HepG2 (cell line): ENCODE data around the gene RNGTT. TPM values are rescaled to one million over a fixed set of nuclear protein-coding genes. Genes with fewer than 3 reads are reported as not detected.

Source experiments
- CCDC6 ChIP-seq: sonication (generic); formaldehyde crosslinking; IDR thresholded peaks from 2 replicates; pipeline ENCODE4 v1.8.1; 2022; ENCODE audit warnings: mild to moderate bottlenecking, missing genetic modification reagents, moderate library complexity
- CEBPG ChIP-seq: IDR thresholded peaks from 2 replicates; pipeline ENCODE4 v1.6.1; 2016
- DNMT3B ChIP-seq: conservative IDR thresholded peaks from 2 replicates; pipeline ENCODE4 v1.6.1; 2016; ENCODE audit warnings: missing biosample characterization, control low read depth
- FOXJ3 ChIP-seq: sonication (generic); formaldehyde crosslinking; IDR thresholded peaks from 2 replicates; pipeline ENCODE4 v1.4.0; 2020; ENCODE audit warnings: missing genetic modification reagents, mild to moderate bottlenecking, borderline replicate concordance
- GABPB1 ChIP-seq: IDR thresholded peaks from 2 replicates; pipeline ENCODE4 v1.6.1; 2016; ENCODE audit warnings: mild to moderate bottlenecking, missing genetic modification reagents, moderate library complexity, missing compliant biosample characterization
- MLLT10 ChIP-seq: sonication (generic); formaldehyde crosslinking; IDR thresholded peaks from 2 replicates; pipeline ENCODE4 v1.4.0; 2020; ENCODE audit warnings: missing genetic modification reagents
- POLR2G ChIP-seq: fragments of 200-400 bp; formaldehyde crosslinking; IDR thresholded peaks from 2 replicates; pipeline ENCODE4 v1.6.1; 2018; ENCODE audit warnings: mild to moderate bottlenecking, low read depth, low read length, moderate library complexity
- SAP130 ChIP-seq: IDR thresholded peaks from 2 replicates; pipeline ENCODE4 v1.6.1; 2016; ENCODE audit warnings: low read depth
- SETDB1 ChIP-seq: sonication (generic); formaldehyde crosslinking; IDR thresholded peaks from 2 replicates; pipeline ENCODE4 v1.5.1; 2020; ENCODE audit warnings: missing genetic modification reagents, mild to moderate bottlenecking, borderline replicate concordance
- SNAPC2 ChIP-seq: sonication (generic); formaldehyde crosslinking; IDR thresholded peaks from 2 replicates; pipeline ENCODE4 v1.8.1; 2022; ENCODE audit warnings: mild to moderate bottlenecking, missing genetic modification reagents
- SSRP1 ChIP-seq: IDR thresholded peaks from 2 replicates; pipeline ENCODE4 v1.6.1; 2016; ENCODE audit warnings: control low read depth
- TARDBP ChIP-seq: sonication (generic); formaldehyde crosslinking; IDR thresholded peaks from 2 replicates; pipeline ENCODE4 v1.8.0; 2022; ENCODE audit warnings: mild to moderate bottlenecking, missing genetic modification reagents
- THYN1 ChIP-seq: sonication (generic); formaldehyde crosslinking; IDR thresholded peaks from 2 replicates; pipeline ENCODE4 v1.8.1; 2023; ENCODE audit warnings: low read depth, mild to moderate bottlenecking, moderate library complexity, missing genetic modification reagents, borderline replicate concordance
- ZNF225 ChIP-seq: sonication (generic); formaldehyde crosslinking; IDR thresholded peaks from 2 replicates; pipeline ENCODE4 v1.4.0; 2020; ENCODE audit warnings: mild to moderate bottlenecking, missing genetic modification reagents
- ZNF230 ChIP-seq: sonication (generic); formaldehyde crosslinking; IDR thresholded peaks from 2 replicates; pipeline ENCODE4 v1.4.0; 2020; ENCODE audit warnings: mild to moderate bottlenecking, missing genetic modification reagents
- ZNF550 ChIP-seq: sonication (generic); formaldehyde crosslinking; IDR thresholded peaks from 2 replicates; pipeline ENCODE4 v1.4.0; 2020; ENCODE audit warnings: mild to moderate bottlenecking, missing genetic modification reagents, borderline replicate concordance
- ZNF577 ChIP-seq: sonication (generic); formaldehyde crosslinking; IDR thresholded peaks from 2 replicates; pipeline ENCODE4 v1.4.0; 2020; ENCODE audit warnings: mild to moderate bottlenecking, low read depth, missing genetic modification reagents, borderline replicate concordance
- ZNF619 ChIP-seq: sonication (generic); formaldehyde crosslinking; IDR thresholded peaks from 2 replicates; pipeline ENCODE4 v1.4.0; 2020; ENCODE audit warnings: mild to moderate bottlenecking, missing genetic modification reagents
- ZNF883 ChIP-seq: sonication (generic); formaldehyde crosslinking; IDR thresholded peaks from 2 replicates; pipeline ENCODE4 v1.5.1; 2020; ENCODE audit warnings: mild to moderate bottlenecking, missing genetic modification reagents; ENCODE audit errors: not compliant biosample characterization
- polyA plus RNA-seq, 8 experiments: library from polyadenylated mRNA; depleted of rRNA in 3 of 8; stranded (reverse) in 7 of 8; unstranded in 1 of 8; fragments of >200 nt; fragmentation: Illumina TruSeq in 4 of 8; extraction: Trizol in 4 of 8; gene quantifications; 2 replicates each; pipeline versions ENCODE4 v1.2.1 to v1.2.3, GENCODE V29; 2011 to 2016; ENCODE audit warnings: low read depth in 4 of 8, missing spikeins in 1 of 8, mixed read lengths in 1 of 8; ENCODE audit not compliant: insufficient read depth in 1 of 8
- total RNA-seq, 5 experiments: library from RNA; depleted of rRNA; stranded (reverse); fragments of >200 nt; fragmentation: Illumina TruSeq; extraction: Trizol; gene quantifications; 2 replicates each; pipeline ENCODE4 v1.2.3, GENCODE V29; 2016; ENCODE audit warnings: low read depth in 1 of 5
- TF ChIP-seq, protein P1 (sequence below): sonication (generic); formaldehyde crosslinking; IDR thresholded peaks from 2 replicates; pipeline ENCODE4 v1.4.0; 2020; ENCODE audit warnings: mild to moderate bottlenecking, low read depth, missing genetic modification reagents
- TF ChIP-seq, protein P2 (sequence below): sonication (generic); formaldehyde crosslinking; IDR thresholded peaks from 2 replicates; pipeline ENCODE4 v1.4.0; 2020; ENCODE audit warnings: mild to moderate bottlenecking, missing genetic modification reagents
- TF ChIP-seq, protein P3 (sequence below): sonication (generic); formaldehyde crosslinking; IDR thresholded peaks from 2 replicates; pipeline ENCODE4 v1.4.0; 2020; ENCODE audit warnings: mild to moderate bottlenecking, missing genetic modification reagents

RNGTT gene
- total and polyA plus RNA-seq, 2 of the 13 experiments (the other 11 are each of a cell fraction or from before 2014, with no cell fraction given) = 6.0 to 22.6 TPM

DNA sequence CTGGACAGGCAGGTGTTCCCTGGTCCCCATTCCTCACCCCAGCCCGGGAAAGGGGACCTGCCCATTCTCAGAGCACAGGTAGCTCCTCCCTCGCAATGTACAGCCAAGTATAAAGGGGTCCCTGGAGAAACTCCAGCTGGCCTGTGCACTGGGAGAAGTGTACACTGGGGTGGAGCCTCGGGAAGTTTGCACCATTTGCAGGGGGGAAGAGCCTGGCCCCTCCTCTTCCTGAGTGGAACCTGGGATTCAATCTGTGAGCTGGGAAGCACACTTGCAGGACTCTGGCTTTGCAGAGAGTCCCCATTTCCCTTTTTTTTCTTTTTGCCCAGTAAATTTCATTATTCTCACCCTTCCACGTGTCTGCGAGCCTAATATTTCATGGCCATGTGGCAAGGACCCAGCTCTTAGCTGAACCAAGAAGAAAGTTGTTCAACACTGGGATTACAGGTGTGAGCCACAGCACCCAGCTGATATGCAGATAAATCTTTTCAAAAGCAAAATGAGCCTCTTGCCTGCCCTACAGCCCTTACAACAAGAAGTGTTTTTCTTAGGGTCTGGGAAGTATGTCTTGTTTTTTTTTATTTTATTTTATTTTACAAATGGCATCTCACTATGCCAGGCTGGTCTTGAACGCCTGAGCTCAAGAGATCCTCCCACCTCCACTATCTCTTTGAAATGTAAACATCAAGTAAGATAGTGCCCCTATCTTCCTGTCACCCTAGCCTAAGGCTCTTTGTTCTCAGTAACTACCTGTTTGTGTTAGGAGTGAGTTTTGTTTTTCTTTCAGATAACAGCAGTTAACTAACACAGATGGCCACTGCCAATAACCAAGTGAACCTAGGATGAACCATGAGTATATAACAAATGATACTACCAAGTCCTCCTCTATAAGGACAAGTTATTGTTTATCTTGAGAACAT lies 9.3 kb upstream of the RNGTT start (continued):
- TF ChIP-seq DNMT3B (CRISPR knock-in tag) = no peak
- TF ChIP-seq, protein P1, sequence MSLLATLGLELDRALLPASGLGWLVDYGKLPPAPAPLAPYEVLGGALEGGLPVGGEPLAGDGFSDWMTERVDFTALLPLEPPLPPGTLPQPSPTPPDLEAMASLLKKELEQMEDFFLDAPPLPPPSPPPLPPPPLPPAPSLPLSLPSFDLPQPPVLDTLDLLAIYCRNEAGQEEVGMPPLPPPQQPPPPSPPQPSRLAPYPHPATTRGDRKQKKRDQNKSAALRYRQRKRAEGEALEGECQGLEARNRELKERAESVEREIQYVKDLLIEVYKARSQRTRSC = no peak
- TF ChIP-seq SNAPC2 (CRISPR knock-in tag) = no peak
- TF ChIP-seq CCDC6 (CRISPR knock-in tag) = no peak
- TF ChIP-seq ZNF577 (CRISPR knock-in tag) = no peak
- TF ChIP-seq GABPB1 (CRISPR knock-in tag) = no peak
- no peak for TF ChIP-seq ZNF225
- TF ChIP-seq TARDBP (CRISPR knock-in tag) = no peak; the same call in 1 of the 2 replicates
- no peak for TF ChIP-seq ZNF550
- peak; percentile 82 for TF ChIP-seq SAP130
- no peak for TF ChIP-seq POLR2G
- peak; percentile 75; the same call in 1 of the 2 replicates for TF ChIP-seq FOXJ3 (CRISPR knock-in tag)
- no peak for TF ChIP-seq ZNF230 (CRISPR knock-in tag)
- no peak for TF ChIP-seq SSRP1 (CRISPR knock-in tag)
- TF ChIP-seq, protein P2, sequence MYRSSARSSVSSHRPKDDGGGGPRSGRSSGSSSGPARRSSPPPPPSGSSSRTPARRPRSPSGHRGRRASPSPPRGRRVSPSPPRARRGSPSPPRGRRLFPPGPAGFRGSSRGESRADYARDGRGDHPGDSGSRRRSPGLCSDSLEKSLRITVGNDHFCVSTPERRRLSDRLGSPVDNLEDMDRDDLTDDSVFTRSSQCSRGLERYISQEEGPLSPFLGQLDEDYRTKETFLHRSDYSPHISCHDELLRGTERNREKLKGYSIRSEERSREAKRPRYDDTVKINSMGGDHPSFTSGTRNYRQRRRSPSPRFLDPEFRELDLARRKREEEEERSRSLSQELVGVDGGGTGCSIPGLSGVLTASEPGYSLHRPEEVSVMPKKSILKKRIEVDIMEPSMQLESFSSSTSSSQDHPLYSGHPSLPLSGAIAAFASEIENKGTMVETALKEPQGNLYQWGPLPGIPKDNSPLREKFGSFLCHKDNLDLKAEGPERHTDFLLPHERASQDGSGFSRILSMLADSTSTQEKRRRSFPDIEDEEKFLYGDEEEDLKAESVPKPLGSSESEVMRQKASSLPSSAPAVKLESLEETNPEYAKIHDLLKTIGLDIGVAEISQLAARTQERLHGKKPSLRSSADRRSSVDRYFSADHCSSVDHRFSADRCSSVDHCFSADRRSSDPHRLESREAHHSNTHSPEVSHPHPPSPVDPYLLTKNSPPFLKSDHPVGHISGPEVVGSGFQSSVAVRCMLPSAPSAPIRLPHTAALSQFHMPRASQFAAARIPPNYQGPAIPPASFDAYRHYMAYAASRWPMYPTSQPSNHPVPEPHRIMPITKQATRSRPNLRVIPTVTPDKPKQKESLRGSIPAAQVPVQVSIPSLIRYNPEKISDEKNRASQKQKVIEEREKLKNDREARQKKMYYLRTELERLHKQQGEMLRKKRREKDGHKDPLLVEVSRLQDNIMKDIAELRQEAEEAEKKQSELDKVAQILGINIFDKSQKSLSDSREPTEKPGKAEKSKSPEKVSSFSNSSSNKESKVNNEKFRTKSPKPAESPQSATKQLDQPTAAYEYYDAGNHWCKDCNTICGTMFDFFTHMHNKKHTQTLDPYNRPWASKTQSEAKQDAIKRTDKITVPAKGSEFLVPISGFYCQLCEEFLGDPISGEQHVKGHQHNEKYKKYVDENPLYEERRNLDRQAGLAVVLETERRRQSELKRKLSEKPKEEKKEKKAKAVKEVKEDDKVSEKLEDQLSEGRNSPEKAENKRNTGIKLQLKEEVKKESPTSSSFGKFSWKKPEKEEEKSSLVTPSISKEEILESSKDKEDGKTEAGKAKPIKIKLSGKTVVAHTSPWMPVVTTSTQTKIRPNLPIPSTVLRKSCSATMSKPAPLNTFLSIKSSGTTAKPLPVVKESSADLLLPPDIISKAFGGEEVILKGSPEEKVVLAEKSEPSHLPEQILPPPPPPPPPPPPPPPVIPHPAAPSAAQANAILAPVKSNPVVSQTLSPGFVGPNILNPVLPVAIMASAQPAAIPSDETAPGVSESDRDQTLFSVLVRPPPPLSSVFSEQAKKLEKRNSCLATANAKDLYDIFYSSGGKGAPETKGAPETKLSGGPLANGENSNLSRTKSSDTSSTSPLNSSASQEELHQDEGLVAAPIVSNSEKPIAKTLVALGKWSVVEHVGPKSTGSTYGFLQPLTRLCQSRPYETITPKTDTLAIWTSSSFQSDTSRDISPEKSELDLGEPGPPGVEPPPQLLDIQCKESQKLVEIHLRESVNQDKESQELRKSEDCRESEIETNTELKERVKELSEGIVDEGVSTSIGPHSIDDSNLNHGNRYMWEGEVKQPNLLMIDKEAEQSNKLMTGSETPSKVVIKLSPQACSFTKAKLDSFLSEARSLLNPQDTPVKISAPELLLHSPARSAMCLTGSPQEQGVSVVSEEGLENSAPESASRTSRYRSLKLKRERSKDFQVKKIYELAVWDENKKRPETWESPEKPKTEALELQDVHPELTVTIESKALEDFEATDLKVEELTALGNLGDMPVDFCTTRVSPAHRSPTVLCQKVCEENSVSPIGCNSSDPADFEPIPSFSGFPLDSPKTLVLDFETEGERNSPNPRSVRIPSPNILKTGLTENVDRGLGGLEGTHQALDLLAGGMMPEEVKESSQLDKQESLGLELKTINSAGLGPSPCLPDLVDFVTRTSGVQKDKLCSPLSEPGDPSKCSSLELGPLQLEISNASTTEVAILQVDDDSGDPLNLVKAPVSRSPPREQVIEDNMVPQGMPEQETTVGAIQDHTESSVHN = no peak
- no peak for TF ChIP-seq ZNF619 (CRISPR knock-in tag)
- TF ChIP-seq SETDB1 (CRISPR knock-in tag) = no peak
- no peak for TF ChIP-seq THYN1
- TF ChIP-seq ZNF883 = no peak
- TF ChIP-seq, protein P3, sequence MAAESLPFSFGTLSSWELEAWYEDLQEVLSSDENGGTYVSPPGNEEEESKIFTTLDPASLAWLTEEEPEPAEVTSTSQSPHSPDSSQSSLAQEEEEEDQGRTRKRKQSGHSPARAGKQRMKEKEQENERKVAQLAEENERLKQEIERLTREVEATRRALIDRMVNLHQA (CRISPR knock-in tag) = no peak
- no peak for TF ChIP-seq MLLT10
- TF ChIP-seq CEBPG (CRISPR knock-in tag) = peak; percentile 43; the same call in 1 of the 2 replicates
